Measurements from ENCODE around the gene DGKE. TPM values are rescaled to one million over a fixed set of nuclear protein-coding genes. Genes with fewer than 3 reads are reported as not detected.

DGKE gene
- total RNA-seq, 1 donor from 2014 or later, result 85.0 TPM

GRCh38 chr17:56809106-56809819 lies 24.7 kb upstream of the DGKE start:
- no peaks in the 10 kb centered on the region for H3K36me3 ChIP-seq
- H3K4me1 ChIP-seq, result no peaks in the 10 kb centered on the region
- TF ChIP-seq, protein P1, sequence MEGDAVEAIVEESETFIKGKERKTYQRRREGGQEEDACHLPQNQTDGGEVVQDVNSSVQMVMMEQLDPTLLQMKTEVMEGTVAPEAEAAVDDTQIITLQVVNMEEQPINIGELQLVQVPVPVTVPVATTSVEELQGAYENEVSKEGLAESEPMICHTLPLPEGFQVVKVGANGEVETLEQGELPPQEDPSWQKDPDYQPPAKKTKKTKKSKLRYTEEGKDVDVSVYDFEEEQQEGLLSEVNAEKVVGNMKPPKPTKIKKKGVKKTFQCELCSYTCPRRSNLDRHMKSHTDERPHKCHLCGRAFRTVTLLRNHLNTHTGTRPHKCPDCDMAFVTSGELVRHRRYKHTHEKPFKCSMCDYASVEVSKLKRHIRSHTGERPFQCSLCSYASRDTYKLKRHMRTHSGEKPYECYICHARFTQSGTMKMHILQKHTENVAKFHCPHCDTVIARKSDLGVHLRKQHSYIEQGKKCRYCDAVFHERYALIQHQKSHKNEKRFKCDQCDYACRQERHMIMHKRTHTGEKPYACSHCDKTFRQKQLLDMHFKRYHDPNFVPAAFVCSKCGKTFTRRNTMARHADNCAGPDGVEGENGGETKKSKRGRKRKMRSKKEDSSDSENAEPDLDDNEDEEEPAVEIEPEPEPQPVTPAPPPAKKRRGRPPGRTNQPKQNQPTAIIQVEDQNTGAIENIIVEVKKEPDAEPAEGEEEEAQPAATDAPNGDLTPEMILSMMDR (IDR thresholded peaks at IDR 0.05), result no peak
- no peaks in the 10 kb centered on the region for H3K27me3 ChIP-seq
- H3K9me3 ChIP-seq, result no peaks in the 10 kb centered on the region
- no peak overlapping the region for H3K4me3 ChIP-seq
- intact Hi-C loops (cut with DNase I), result no loop called here
- H3K27ac ChIP-seq, result no peak overlapping the region
- DNase-seq (ENCODE audit: low spot score in 2 of 2), result no peak

DNA sequence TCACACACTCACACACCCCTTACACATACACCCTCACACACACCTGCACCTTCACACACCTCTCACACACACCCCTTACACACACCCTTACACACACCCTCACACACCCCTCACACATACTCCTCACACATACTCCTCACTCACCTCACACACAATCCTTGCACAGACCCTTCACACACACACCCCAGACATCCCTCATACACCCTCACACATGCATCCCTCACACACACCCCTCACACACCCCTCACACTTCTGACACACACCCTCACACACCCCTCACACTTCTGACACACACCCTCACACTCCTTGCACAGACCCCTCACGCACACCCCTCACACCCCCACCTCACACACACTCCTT lies 24.2 kb upstream of the DGKE start:
- DNase-seq (ENCODE audit: low spot score in 2 of 2), result no peak
- H3K27me3 ChIP-seq, result no peaks in the 10 kb centered on the region
- no peaks in the 10 kb centered on the region for H3K36me3 ChIP-seq
- TF ChIP-seq, protein P1 (IDR thresholded peaks at IDR 0.05), result no peak
- H3K27ac ChIP-seq, result no peak overlapping the region
- no peaks in the 10 kb centered on the region for H3K4me1 ChIP-seq
- no peak overlapping the region for H3K4me3 ChIP-seq
- no peaks in the 10 kb centered on the region for H3K9me3 ChIP-seq
- intact Hi-C loops (cut with DNase I), result no loop called here

DNA sequence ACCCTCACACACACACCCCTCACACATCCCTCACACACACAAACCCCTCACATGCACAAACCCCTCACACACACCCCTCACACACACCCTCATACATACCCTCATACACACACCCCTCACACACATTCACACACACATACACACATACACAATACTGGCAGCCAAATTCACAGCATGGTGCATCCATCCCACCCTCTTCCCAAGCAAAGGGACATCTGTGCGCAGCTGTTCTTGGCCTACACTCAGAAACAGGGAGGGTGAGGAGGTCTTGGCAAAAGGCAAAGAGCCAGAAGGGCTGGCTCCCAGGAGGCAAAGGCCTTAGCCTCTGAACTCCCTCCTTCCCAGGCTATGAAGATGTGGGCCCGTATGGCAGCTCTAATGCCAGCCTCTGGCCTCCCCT lies 23.6 kb upstream of the DGKE start:
- intact Hi-C loops (cut with DNase I), result no loop called here

DNA sequence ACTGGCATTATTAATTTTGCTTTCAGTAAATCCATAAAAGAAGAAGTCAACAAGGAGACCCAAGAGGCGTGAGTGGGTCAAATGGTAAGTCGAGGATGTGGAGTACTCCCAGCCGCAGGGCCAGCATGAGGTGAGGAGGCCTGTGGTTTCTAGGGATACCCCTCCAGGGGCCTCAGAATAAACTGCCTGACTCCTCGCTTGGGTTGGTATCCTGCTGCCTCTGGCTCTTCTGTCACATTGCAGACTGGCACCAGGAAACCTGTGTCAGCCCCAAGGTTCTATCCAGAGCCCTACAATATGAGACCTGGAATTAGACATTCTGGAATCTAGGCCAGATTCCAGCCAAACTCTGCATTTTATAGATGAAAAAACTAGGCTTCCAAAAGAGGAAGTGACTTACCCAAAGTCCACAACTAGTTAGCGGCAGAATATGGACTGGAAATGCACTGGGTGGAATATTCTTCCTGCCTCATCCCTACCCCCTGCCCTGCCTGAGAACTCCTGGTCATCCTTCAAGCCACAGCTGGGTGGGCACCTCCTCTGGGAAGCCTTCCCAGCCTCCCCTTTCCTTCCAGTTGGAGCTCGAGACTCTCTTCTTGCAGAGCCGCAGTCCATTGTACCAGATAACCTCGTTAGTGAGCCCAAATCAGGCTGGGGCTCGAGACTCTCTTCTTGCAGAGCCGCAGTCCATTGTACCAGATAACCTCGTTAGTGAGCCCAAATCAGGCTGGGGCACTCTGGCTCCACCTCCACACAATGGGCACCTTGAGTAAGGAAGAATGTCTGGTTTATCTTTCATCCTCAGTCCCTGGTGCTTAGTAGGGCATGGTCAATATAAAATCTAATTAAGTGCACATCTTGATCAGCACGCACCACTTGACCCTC lies 22.8 kb upstream of the DGKE start:
- Histone ChIP-seq H3K9me3 (no peaks in the 10 kb centered on the region), H3K4me3 (no peak overlapping the region), H3K4me1 (no peaks in the 10 kb centered on the region), H3K27me3 (no peaks in the 10 kb centered on the region), H3K36me3 (no peaks in the 10 kb centered on the region), H3K27ac (no peak overlapping the region)
- no peak for DNase-seq (ENCODE audit: low spot score in 2 of 2)
- TF ChIP-seq, protein P1 (IDR thresholded peaks at IDR 0.05), result no peak
- intact Hi-C loops (cut with DNase I), result no loop called here

More for the DNA sequence above, 23.6 kb upstream of the DGKE start:
- TF ChIP-seq, protein P1 (IDR thresholded peaks at IDR 0.05), result no peak
- Histone ChIP-seq H3K27me3 (no peaks in the 10 kb centered on the region), H3K27ac (no peak overlapping the region), H3K4me1 (no peaks in the 10 kb centered on the region), H3K9me3 (no peaks in the 10 kb centered on the region), H3K36me3 (no peaks in the 10 kb centered on the region), H3K4me3 (no peak overlapping the region)
- no peak for DNase-seq (ENCODE audit: low spot score in 2 of 2)

GRCh38 chr17:56812901-56813388 lies 21.0 kb upstream of the DGKE start:
- no peak for DNase-seq (ENCODE audit: low spot score in 2 of 2)
- Histone ChIP-seq H3K4me1 (no peaks in the 10 kb centered on the region), H3K4me3 (no peak overlapping the region), H3K27me3 (no peaks in the 10 kb centered on the region), H3K27ac (no peak overlapping the region), H3K9me3 (no peaks in the 10 kb centered on the region), H3K36me3 (no peaks in the 10 kb centered on the region)
- TF ChIP-seq, protein P1 (IDR thresholded peaks at IDR 0.05), result no peak
- intact Hi-C loops (cut with DNase I), result no loop called here

Measured in ascending aorta (tissue), 2 donors.